Measurements from ENCODE around the gene SLC8A3.

DNA sequence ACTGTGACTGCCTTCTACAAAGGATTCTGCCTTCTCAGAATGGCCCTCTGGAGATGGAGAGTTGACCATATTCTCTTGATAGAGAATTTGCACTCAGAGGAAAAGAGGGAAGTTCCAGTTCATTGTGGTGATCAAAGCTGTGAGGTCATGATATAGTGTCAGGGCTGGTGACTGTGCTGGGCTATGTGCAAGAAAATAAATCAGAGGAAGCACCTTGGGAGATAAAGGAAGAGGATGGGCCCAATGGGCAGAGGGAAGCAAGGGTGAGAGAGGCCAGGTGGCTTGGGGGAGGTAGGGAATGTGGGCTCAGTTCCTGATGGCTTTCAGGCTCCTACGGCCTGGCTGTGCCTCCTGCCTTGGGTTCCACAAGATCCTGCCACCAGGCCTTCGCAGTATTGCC lies 145.8 kb downstream of the SLC8A3 start:
- TF ChIP-seq, protein P1, sequence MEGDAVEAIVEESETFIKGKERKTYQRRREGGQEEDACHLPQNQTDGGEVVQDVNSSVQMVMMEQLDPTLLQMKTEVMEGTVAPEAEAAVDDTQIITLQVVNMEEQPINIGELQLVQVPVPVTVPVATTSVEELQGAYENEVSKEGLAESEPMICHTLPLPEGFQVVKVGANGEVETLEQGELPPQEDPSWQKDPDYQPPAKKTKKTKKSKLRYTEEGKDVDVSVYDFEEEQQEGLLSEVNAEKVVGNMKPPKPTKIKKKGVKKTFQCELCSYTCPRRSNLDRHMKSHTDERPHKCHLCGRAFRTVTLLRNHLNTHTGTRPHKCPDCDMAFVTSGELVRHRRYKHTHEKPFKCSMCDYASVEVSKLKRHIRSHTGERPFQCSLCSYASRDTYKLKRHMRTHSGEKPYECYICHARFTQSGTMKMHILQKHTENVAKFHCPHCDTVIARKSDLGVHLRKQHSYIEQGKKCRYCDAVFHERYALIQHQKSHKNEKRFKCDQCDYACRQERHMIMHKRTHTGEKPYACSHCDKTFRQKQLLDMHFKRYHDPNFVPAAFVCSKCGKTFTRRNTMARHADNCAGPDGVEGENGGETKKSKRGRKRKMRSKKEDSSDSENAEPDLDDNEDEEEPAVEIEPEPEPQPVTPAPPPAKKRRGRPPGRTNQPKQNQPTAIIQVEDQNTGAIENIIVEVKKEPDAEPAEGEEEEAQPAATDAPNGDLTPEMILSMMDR (IDR thresholded peaks at IDR 0.05): no peak
- TF ChIP-seq EP300 (IDR thresholded peaks at IDR 0.05) (no peak), POLR2A (IDR thresholded peaks at IDR 0.05) (no peak)
